ENCODE data around the gene MRPS16. TPM values are rescaled to one million over a fixed set of nuclear protein-coding genes. Genes with fewer than 3 reads are reported as not detected.
"Not testable (repeated sequence)": the region's sequence is repeated elsewhere in the genome, so short reads cannot be mapped to it uniquely, and the experiment has no call there.

Gene MRPS16
- 53.6 TPM for total RNA-seq

DNA sequence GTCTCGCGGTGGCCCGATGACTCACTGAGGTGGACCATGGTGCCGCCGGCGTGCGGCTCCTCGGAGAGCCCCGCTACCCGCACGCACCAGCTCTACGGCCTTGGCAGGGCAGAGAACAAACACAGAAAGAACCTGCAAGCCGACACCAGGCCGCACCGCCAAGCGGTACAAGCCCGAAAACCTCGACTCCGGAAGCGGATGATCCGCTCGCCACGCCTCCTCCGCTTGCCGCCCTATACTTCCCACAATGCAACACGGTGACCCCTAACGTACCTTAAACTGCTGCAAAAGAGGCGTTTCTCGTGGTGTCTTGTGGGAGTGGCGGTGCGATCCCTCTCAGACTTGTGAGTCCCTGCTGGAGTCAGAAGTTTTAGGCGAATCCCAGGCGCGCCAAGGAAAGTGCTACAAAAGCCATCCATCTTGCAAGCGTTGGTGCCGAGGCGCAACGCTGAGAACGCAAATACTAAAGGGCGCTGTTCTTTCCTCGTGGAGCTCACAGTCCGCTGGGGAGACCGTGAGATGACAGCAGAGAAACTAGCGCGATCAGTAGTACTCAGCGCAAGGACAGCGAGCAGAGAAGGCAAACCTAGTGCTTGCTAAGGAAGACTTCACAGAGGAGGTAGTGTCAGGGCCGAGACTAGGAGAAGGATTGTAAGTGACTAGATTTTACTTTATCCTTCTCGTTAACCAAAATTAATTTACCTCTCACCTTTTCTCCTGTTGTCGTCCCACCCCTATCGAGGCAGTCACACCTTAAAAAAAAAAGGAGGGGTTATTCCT, at the start of gene MRPS16:
MRPS16 (minus strand) TSS at position 200 of the 780 bp plus-strand sequence; CDS start at position 38, 162 bp downstream.
- ATAC-seq (peak; percentile 97), DNase-seq (ENCODE audit: low spot score) (peak; percentile 97)

DNA sequence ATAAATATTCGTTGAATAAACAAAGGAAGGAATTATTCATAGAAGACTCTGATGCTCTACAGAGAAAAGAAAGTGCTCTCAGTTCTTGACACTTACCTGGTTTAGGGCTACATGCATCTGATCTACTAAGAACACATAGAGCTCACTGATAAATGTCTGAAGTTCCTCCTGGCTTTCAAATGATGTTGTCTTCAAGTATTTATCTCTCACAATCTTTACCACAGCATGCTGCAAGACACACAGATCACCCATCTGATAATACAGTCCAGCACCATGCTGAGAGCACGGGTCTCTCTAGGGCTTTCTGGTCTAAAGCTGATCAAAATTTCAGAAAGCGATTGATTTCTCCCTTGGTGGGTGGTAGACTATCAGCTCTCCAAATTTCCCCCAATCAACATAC, 44.5 kb upstream of the MRPS16 start:
- DNase-seq (ENCODE audit: low spot score) (no peak), ATAC-seq (no peak)

DNA sequence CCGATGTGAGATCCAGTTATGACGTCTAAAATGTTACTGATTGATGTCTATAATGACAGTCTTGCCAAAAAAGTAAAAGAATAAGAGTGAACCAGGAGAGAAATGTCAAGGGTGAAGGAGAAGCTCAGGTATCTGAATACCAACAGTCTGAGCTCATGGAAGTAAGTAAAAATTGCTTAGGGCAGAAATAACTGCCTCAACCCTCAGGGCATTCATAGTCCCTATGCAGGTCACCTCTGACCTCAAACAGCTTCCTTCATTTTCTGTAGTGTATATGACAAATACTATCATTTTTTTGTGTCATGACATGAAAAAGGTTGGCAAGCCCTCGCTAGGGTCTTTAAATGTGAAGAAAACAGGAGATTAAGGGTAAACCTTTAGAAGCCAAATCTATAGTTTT, 41.0 kb upstream of the MRPS16 start:
- DNase-seq (ENCODE audit: low spot score), result no peak
- ATAC-seq, result no peak

DNA sequence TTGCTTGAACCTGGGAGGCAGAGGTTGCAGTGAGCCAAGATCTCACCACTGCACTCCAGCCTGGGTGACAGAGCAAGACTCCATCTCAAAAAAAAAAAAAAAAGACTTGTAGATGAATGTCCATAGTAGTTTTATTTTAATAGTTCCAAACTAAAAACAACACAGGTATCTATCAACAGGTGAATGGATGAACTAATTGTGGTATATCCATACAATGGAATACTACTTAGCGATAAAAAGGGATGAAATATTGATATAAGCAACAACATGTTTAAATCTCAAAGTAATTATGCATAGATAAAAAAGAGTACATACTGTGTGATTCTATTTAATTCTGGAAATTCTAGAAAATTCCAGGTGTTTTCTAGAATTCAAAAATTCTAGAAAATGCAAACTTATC, 37.5 kb upstream of the MRPS16 start:
- ATAC-seq, result no peak
- DNase-seq (ENCODE audit: low spot score), result no peak

DNA sequence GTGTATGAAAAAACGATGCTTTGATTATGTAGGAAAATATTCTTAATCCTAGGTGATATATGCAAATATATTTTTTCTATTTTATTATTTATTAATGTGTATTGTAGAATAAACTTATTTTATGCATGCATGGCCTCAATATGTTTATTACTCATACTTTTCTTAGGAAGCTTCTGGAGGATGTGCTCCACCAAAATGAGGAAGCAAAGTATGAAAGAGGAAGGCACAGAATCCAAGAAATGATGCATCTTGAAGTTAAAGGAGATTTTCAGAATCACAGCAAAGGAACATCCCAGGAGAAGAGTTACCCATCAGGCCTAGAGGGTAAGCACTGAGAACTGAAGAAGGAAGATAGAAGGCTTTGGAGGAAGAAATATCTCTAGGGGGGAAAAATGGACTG, 35.0 kb upstream of the MRPS16 start:
- ATAC-seq (no peak), DNase-seq (ENCODE audit: low spot score) (no peak)

DNA sequence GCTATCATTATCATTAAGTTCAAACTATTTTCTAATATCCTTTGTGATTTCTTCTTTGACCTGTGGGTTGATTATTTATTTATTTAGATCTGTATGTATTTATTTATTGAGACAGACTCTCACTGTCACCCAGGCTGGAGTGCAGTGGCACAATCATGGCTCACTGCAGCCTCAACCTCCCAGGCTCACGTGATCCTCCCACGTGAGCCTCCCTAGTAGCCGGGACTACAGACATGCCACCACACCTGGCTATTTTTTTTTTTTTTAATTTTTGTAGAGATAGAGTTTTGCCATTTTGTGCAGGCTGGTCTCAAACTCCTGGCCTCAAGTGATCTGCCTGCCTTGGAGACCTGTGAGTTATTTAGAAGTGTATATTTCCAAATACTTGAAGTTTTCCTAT, 28.7 kb upstream of the MRPS16 start:
- ATAC-seq (no peak), DNase-seq (ENCODE audit: low spot score) (no peak)

DNA sequence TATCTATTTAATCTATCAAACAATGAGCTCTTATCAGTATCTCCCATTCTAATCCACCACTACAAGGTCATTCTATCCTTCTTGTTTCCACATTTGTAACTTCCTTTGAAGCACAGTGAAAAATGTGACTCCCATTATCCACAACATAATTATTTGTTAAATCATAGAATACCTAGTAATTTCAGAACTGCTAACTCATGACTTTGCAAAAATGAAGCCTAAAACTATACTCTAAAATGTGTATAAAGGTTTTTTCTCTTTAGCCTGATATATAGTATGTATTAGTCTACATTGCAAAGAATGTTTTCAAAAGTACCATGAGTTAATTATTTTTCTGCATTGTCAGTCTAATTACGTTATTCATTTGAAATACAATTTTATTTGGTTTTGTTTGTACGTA, 12.0 kb upstream of the MRPS16 start:
- DNase-seq (ENCODE audit: low spot score), result no peak
- ATAC-seq, result no peak

DNA sequence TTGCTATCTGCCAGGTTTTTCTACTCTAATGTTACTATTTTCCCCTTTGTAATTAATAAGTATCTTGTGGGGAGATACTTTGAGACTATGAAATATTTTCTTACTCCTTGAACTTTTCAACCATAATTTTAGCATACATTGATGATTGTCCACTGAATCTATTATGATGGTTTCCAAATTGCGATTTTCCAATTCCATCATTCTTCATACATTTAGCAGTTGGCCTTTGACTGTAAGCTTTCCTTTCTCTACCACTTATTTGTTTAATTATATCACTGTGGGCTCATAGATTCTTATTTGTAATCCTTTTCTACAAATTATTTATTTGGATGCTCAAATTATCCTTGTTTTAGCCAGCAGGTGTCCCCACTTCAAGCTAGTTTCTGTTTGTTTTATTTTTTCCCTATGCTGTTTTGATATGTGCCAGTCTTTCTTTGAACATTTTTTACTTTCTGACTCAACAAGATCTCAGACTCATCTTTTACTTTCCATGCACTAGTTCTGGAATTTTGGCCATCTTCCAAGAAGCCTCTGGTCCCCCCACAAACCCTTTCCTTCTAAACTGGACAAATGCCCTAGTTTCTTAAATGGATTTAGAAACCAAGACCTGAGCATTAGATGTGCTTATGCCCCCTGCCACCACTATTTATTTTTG, 11.4 kb upstream of the MRPS16 start:
- peak; percentile 61 for ATAC-seq
- no peak for DNase-seq (ENCODE audit: low spot score)

DNA sequence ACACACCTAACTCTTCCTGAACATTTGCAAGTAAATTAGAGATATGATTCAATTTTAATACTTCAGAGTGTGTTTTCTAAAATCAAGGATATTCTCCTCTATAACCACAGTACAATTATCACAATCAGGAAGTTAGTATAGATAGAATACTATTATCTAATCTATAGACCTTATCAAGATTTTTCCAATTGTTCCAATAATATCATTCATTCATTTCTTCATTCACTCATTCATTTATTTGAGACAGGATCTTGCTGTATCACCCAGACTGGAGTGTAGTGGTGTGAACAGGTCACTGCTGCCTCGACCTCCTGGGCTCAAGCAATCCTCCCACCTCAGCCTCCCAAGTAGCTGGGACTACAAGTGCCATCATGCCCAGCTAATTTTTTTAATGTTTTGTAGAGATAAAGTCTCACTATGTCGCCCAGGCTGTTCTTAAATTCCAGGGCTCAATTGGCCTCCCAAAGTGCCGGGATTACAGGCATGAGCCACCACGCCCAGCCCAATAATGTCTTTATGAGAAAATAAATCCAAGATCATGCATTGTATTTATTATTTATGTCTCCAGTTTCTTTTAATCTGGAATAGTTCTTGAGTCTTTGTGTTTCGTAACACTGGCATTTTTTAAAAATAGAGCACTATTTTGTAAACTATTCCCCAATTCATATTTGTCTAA, 10.6 kb upstream of the MRPS16 start:
- no peak for DNase-seq (ENCODE audit: low spot score)
- no peak for ATAC-seq

DNA sequence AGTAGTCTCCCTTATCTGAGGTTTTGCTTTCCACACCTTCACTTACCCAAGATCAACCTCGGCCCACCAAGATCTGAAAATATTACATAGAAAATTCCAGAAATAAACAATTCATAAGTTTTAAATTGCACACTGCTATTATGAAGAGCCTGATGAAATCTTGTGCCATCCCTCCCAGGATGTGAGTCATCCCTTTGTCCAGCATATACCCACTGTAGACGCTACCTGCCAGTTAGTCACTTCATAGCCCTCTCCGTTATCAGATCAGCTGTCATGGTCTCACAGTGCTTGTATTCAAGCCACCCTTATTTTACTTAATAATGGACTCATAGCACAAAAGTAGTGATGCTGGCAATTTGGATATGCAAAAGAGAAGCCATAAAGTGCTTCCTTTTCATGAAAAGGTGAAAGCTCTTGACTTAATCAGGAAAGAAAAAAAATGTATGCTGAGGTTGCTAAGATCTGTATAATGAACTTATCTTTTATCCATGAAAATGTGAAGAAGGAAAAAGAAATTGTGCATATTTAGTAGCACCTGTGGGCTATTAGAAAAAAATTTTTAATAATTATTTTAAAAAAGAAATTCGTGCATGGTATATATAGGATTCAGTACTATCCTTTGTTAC, 9.8 kb upstream of the MRPS16 start:
- DNase-seq (ENCODE audit: low spot score) (no peak), ATAC-seq (no peak)

DNA sequence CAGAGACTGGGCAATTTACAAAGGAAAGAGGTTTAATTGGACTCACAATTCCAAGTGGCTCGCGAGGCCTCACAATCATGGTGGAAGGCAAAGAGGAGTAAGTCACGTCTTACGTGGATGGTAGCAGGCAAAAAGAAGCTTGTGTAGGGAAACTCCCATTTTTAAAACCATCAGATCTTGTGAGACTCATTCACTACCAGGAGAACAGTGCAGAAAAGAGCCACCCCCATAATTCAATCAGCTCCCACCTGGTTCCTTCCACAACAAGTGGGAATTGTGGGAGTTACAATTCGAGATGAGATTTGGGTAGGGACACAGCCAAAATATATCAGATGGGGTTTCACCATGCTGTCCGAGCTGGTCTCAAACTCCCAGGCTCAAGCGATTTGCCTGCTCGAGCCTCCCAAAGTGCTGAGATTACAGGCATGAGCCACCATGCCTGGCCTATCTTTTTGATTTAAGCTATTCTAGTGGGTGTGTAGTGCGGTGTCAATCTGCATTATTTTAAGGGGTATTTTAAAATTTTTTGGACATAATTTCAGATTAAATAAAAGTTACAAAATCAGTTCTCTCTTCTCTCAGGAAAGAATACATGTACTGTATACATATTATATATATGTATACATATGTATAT, 9.0 kb upstream of the MRPS16 start:
- ATAC-seq (no peak), DNase-seq (ENCODE audit: low spot score) (no peak)

DNA sequence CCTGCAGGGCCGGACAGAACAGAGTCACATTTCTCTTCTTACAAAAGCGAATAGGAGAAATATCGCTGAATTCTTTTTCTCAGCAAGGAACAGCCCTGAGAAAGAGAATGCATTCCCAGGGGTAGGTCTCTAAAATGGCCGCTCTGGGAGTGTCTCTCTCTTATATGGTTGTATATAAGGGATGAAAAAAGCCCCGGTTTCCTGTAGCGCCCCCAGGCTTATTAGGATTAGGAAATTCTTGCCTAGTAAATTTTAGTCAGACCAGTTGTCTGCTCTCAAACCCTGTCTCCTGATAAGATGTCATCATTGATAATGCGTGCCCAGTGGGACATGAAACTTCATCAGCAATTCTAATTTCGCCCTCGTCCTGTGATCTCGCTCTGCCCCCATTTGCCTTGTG, 6.2 kb upstream of the MRPS16 start:
- not testable (repeated sequence) for ATAC-seq

DNA sequence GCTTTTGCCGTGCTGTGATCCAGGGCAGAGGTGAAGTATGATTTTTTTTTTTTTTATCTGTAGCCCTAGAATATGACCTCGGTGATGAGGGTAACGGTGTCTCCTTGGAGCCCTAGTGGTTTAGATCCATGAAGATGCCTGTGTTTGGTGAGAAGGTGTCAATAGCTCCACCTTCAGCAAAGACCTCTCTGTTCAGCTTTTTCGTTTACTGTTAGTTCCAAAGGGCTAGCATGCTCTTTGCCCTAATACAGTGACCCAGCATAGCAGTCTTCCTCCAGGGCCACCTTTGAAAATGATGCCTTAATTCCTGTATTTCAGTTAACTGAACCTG, 746 bp upstream of the MRPS16 start:
- no peak for DNase-seq (ENCODE audit: low spot score)
- peak; percentile 6 for ATAC-seq

More for the DNA sequence above, 6.2 kb upstream of the MRPS16 start:
- not testable (repeated sequence) for DNase-seq (ENCODE audit: low spot score)

DNA sequence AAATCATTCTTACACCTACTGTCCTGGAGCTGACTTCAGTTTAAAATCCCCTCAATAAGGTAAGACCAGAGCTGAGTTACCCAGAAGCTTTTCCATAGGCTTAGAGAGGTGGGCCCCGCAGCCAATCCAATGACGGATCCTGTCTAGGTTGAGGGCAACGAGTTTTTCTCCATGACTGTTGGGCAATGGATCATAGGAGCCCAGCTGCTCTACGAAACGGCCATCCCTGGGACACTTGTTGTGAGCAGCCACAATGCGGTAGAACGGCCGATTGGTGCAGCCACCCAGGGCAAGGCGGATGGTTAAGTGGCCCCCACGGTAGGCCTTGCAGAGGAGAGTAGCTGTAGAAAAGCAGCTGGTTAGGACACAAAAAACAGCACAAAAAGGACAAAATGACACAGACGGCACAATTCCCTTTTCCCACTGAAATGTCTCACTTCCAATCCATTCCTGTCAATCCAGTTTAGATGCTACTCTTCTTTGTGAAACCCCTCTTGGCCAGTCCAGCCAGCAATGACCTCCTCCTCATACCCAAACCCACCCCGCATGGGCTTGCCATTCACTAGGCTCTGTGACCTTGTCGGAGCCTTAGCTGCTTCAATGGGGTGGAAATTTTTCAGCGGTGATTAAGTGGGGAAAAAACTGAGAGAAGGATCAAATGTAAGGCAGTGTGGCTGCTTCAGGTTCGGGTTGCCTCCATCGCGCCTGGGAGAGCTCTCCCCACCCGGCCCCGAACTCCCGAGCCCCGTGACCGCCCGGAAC, 580 bp downstream of the MRPS16 start:
- ATAC-seq (peak; percentile 57), DNase-seq (ENCODE audit: low spot score) (no peak)

DNA sequence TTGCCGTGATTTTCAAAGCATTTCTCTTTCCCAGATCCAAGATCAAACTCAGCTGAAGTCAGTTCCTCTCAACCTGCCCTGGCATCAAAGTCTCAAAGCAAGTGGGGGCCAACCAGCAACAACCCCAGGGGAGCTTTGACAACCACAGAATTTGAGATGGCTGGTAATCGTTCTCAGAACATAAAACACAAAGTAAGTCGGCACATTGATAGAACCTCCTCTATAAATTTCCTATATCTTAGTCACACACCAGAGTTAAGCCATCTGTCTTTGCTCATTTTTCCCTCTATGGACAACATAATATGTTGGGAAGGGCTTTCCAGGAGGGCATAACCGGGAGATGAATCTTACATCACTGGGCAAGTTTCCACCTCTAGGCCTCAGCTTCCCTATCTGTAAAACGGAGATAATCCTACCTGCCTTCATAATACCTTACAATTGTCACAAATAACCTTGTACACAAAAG, 4.2 kb downstream of the MRPS16 start:
- DNase-seq (ENCODE audit: low spot score) (no peak), ATAC-seq (no peak)

DNA sequence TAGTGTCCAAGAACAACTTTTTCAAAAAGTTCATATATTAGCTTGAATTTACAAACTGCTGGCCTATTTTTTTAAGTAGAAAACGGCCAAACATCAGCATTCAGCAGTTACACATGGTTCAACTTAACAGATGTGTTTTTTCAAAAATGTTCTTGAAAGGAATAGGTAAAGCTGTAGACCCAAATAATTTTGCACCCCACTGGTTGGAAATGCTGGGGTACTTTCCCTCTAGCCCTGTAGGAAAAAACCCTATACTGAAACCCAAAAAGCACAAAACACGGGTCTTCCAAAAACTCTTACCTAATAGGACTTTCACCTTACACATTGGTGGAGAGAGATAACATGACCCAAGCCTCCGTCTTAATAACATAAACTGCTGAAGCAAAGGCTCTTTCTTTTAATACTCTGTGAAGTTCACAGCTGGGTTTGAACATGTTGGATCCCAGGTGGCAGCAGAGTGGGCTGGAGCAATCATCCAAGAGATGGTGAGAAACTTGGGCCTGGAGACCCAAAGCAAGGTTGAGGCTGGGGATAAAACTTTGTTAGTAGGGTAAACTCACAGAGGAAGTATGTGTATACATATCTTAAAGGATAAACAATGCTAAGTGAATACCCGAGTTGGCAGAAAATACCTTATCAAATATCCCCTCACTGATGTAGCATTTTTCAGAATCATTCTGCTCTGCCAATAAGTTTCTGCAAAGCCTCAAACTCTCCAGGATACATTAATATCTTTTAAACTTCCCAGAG, 4.8 kb downstream of the MRPS16 start:
- ATAC-seq, result no peak
- DNase-seq (ENCODE audit: low spot score), result no peak

DNA sequence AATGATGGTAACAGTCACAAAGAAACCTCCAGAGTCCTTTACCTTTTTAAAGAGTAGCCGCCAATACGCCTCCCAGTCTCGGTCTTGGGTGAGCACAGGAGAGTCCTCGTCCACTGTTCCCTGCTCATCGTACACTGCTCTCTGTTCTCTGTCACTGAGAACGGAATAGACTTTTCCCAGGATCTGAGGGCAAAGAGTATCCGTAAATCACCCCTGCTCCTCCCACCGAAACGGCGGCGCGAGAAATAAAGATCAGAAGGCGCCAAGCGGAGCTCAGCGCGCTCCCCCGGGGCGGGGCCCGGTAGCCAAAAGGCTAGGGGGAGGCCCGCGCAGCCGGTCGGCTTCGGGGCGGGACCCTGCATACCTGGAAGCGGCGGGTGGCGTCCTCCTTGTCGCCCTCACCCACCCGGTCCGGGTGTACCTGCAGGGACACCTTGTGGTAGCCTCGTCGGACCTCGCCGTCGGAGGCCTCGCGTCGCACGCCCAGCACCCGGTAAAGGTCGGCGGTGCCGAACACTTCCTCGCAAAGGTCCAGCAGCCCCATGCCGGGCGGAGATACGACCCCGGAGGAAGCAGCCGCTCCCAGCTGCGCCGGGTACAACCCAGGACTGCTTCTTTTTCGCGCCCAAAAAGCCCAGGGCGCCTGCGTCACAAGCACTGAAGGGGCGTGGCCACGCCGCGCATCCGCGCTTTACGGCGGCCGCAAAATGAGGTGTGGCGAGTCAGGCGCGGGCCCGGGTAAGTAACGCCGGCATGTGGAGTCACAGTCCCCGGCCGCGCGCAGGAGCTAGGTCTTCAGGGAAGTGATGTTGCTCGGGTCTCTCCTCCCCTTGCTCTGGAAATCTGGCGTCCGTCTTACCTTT, 5.6 kb downstream of the MRPS16 start, which contains the start of gene DNAJC9:
DNAJC9 (minus strand) TSS at position 610 of the 863 bp plus-strand sequence; CDS start at position 544, 66 bp downstream.
- peak; percentile 91 for ATAC-seq
- DNase-seq (ENCODE audit: low spot score), result peak; percentile 98

DNA sequence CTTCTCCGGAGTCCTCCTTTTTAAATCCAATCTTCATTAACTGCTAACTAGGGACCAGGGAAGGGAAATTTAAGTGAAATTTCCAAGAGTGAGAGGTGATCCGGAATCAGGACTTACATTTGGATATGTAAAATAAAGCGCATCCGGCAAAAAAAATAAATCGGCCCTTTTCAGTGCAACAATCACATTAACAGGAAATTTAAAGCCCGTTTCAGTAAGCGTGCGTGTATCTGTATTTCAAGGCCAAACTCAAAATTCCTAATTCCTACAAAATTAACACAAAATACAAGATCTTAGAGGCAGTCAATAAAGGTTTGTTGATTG, 6.2 kb downstream of the MRPS16 start:
- no peak for ATAC-seq

More for the DNA sequence above, 6.2 kb downstream of the MRPS16 start:
- no peak for DNase-seq (ENCODE audit: low spot score)
